AML-193 (cell line): ENCODE results near the gene URI1.
"Not testable (repeated sequence)": the region's sequence is repeated elsewhere in the genome, so short reads cannot be mapped to it uniquely, and the experiment has no call there.

Experiments
- DNase-seq, 2 experiments: peaks; one replicate each; lab custom pipeline; 2025; lab: John Stamatoyannopoulos, UW

URI1 gene

GRCh38 chr19:29941828-29942403 is at the start of gene URI1:
TSS of gene URI1 (plus strand) at chr19:29942239. CDS start at chr19:29942548, 309 bp downstream.
- peak; percentile 61 to 62 for DNase-seq

- no peak for DNase-seq
These were observed 48.3 kb upstream of the URI1 start for GRCh38 chr19:29893606-29894284.

GRCh38 chr19:29896802-29897201 is 45.2 kb upstream of the URI1 start:
- DNase-seq: no peak

- DNase-seq: no peak
These were observed 44.6 kb upstream of the URI1 start for GRCh38 chr19:29897466-29897865.

- no peak for DNase-seq
These were observed 38.0 kb upstream of the URI1 start for GRCh38 chr19:29904017-29904416.

- no peak for DNase-seq
These were observed 32.8 kb upstream of the URI1 start for GRCh38 chr19:29908963-29909944.

- DNase-seq: no peak
These were observed 27.1 kb upstream of the URI1 start for GRCh38 chr19:29914933-29915332.

GRCh38 chr19:29915832-29916231 is 26.2 kb upstream of the URI1 start:
- not testable (repeated sequence) for DNase-seq

GRCh38 chr19:29917911-29918310 is 24.1 kb upstream of the URI1 start:
- DNase-seq: no peak

- DNase-seq: no peak
These were observed 23.1 kb upstream of the URI1 start for GRCh38 chr19:29918891-29919290.

- DNase-seq: no peak
These were observed 19.1 kb upstream of the URI1 start for GRCh38 chr19:29922972-29923371.

GRCh38 chr19:29923653-29924052 is 18.4 kb upstream of the URI1 start:
- DNase-seq: peak in 1 of 2 experiments; percentile 3

GRCh38 chr19:29926031-29926430 is 16.0 kb upstream of the URI1 start:
- no peak for DNase-seq

GRCh38 chr19:29926801-29927200 is 15.2 kb upstream of the URI1 start:
- DNase-seq: no peak

- DNase-seq: no peak
These were observed 14.0 kb upstream of the URI1 start for GRCh38 chr19:29927944-29928625.

GRCh38 chr19:29928831-29929230 is 13.2 kb upstream of the URI1 start:
- no peak for DNase-seq

- DNase-seq: no peak
These were observed 7.8 kb upstream of the URI1 start for GRCh38 chr19:29934257-29934656.

- DNase-seq: no peak
These were observed 7.3 kb upstream of the URI1 start for GRCh38 chr19:29934781-29935180.

- DNase-seq: no peak
These were observed 5.6 kb upstream of the URI1 start for GRCh38 chr19:29936409-29936808.

- no peak for DNase-seq
These were observed 2.4 kb upstream of the URI1 start for GRCh38 chr19:29939628-29940027.

- no peak for DNase-seq
These were observed 961 bp upstream of the URI1 start for GRCh38 chr19:29940971-29941585.
